Activated T-cell treated with anti-CD3 and anti-CD28 coated beads, Interleukin-2, amount 50 U/mL, for 4 hours (primary cell): Measurements from ENCODE around the gene CABLES1. TPM values are rescaled to one million over a fixed set of nuclear protein-coding genes. Genes with fewer than 3 reads are reported as not detected.

Source experiments
- ATAC-seq, 2 donors: fragments of 200-7000 bp; cut with Tn5 transposase; one replicate each; pipeline ENCODE4 v1.10.0; 2021
- DNase-seq: peaks from one replicate; pipeline ENCODE4 v3.0.0-alpha.2; 2020
- H3K27me3 Mint-ChIP-seq: one replicate; pipeline ENCODE4 v1.8.0; 2021; ENCODE audit warnings: low read depth, mixed read lengths
- H3K36me3 Mint-ChIP-seq: one replicate; pipeline ENCODE4 v1.8.0; 2022; ENCODE audit warnings: mixed read lengths; ENCODE audit not compliant: insufficient read depth
- H3K4me1 Mint-ChIP-seq: one replicate; pipeline ENCODE4 v1.8.0; 2021; ENCODE audit warnings: low read depth, mixed read lengths
- H3K4me3 Mint-ChIP-seq: one replicate; pipeline ENCODE4 v1.8.0; 2021; ENCODE audit warnings: mild to moderate bottlenecking, moderate library complexity, mixed read lengths
- H3K9me3 Mint-ChIP-seq: one replicate; pipeline ENCODE4 v1.8.0; 2021; ENCODE audit warnings: mixed read lengths
- total RNA-seq, 3 donors: library from RNA; stranded (reverse); gene quantifications; one replicate each; pipeline ENCODE4 v1.2.1, GENCODE V29; 2021

Gene CABLES1
- total RNA-seq, 3 donors from 2014 or later: 1.1 to 1.5 (median 1.4) TPM

- Mint-ChIP-seq H3K4me3 (no peak overlapping the region), H3K36me3 (no peaks in the 10 kb centered on the region), H3K4me1 (no peaks in the 10 kb centered on the region), H3K27me3 (peaks cover 8% of the 10 kb centered on the region), H3K9me3 (no peaks in the 10 kb centered on the region)
- no peak for ATAC-seq
- DNase-seq: no peak
Measured at GRCh38 chr18:23126376-23127056, 8.8 kb upstream of the CABLES1 start.

DNA sequence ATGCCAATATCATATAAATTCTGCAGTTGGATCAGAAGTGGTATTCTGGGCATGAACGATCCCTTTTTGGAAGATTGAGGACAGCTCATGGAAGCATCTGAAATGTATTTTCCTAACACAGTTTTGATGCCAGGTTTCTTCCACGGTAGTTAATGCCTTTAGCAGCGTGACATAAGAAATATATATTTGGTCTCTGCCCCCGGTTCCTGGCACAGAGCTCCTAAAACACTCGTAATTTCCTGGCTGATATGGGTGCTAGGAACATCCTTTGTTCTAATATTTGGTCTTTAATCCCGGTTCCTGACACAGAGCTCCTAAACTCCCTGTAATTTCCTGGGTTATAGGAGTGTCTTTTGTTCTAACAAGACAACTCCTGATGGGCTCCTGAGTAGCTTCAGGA, 8.2 kb upstream of the CABLES1 start:
- no peak overlapping the region for H3K4me3 Mint-ChIP-seq
- no peak for DNase-seq
- no peaks in the 10 kb centered on the region for H3K36me3 Mint-ChIP-seq
- H3K9me3 Mint-ChIP-seq: no peaks in the 10 kb centered on the region
- no peak for ATAC-seq
- peaks cover 12% of the 10 kb centered on the region for H3K27me3 Mint-ChIP-seq
- no peaks in the 10 kb centered on the region for H3K4me1 Mint-ChIP-seq

- ATAC-seq: no peak
- Mint-ChIP-seq H3K9me3 (no peaks in the 10 kb centered on the region), H3K4me1 (peaks cover 5% of the 10 kb centered on the region), H3K4me3 (no peak overlapping the region), H3K36me3 (no peaks in the 10 kb centered on the region), H3K27me3 (peaks cover 26% of the 10 kb centered on the region)
- no peak for DNase-seq
Measured at GRCh38 chr18:23129355-23130002, 5.8 kb upstream of the CABLES1 start.

GRCh38 chr18:23131693-23132319, 3.5 kb upstream of the CABLES1 start:
- H3K4me1 Mint-ChIP-seq: peaks cover 13% of the 10 kb centered on the region
- H3K27me3 Mint-ChIP-seq: peaks cover 36% of the 10 kb centered on the region
- ATAC-seq (peak in 1 of 2 donors; percentile 47), DNase-seq (peak; percentile 54)
- H3K9me3 Mint-ChIP-seq: no peaks in the 10 kb centered on the region
- no peaks in the 10 kb centered on the region for H3K36me3 Mint-ChIP-seq
- H3K4me3 Mint-ChIP-seq: no peak overlapping the region

DNA sequence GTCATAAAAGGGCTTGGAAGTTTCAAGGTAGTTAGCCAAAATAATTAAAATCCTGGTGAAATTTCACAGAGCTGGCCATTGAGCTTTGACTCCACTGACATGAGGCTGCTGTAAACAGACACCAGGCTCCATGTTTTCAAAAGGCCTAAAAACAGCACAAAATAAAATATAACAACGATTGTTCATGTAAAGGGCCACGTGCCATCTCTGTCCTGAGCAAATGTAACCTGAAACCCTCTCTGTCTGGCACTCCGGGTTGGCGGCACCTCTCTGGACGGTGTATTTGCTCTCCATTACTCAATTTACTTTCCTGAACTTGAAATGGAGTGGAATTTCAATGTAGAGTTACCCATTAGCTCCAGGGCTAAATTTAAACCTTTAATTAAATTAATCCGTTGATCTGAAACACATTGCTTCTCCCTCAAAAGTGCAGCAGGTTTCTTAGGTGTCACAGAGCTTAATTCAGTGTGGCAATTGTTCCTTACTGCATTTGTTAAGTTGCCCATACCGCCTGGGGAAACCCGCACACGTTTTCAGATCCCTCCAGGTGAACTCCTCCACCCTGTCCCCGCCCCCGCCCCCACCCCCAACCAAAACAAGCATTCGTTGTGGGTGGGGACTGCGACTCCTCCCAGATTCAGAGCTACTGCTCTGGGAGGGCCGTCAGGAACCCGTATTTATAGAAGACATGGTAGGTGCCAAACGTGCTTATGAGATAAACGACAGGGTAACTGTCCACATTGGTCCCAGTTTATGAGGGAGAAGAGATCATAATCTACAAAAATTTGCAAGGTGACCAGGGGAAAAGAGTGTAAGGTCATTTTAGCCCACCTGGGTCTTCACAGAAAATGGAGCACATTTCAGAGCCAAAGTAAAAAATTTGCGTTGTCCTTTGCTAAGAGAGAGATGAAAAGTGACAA, 1.2 kb upstream of the CABLES1 start:
- no peaks in the 10 kb centered on the region for H3K9me3 Mint-ChIP-seq
- DNase-seq (peak; percentile 32), ATAC-seq (no peak)
- peaks cover 17% of the 10 kb centered on the region for H3K4me1 Mint-ChIP-seq
- peak overlapping the region; percentile 74 for H3K4me3 Mint-ChIP-seq
- H3K36me3 Mint-ChIP-seq: no peaks in the 10 kb centered on the region
- peaks cover 53% of the 10 kb centered on the region for H3K27me3 Mint-ChIP-seq

DNA sequence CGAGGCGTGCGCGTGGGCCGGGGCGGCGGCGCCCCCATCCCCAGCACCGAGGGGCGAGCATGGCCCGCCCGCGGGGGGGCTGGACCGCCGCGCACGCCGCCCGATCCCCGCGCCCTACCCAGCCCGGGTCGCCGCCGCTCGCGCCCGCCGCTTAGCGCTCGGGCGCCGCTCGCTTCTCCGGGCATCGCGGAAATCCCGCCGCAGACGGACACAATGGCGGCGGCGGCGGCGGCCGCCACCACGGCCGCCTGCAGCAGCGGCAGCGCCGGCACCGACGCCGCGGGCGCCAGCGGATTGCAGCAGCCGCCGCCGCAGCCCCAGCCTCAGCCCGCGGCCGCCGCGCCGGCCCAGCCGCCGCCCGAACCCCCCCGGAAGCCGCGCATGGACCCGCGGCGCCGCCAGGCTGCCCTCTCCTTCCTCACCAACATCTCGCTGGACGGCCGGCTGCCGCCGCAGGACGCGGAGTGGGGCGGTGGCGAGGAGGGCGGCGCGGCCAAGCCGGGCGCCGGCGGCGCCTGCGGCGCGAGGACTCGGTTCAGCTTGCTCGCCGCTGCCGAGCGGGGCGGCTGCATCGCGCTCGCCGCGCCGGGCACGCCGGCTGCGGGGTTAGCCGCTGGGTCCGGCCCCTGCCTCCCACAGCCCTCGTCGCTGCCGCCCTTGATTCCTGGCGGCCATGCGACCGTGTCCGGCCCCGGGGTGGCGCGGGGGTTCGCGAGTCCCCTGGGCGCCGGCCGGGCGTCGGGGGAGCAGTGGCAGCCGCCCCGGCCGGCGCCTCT, 453 bp downstream of the CABLES1 start:
- H3K4me1 Mint-ChIP-seq: peaks cover 17% of the 10 kb centered on the region
- ATAC-seq (peak; percentile 53 to 59), DNase-seq (no peak)
- H3K36me3 Mint-ChIP-seq: no peaks in the 10 kb centered on the region
- no peak overlapping the region for H3K4me3 Mint-ChIP-seq
- no peaks in the 10 kb centered on the region for H3K9me3 Mint-ChIP-seq
- H3K27me3 Mint-ChIP-seq: peaks cover 55% of the 10 kb centered on the region

DNA sequence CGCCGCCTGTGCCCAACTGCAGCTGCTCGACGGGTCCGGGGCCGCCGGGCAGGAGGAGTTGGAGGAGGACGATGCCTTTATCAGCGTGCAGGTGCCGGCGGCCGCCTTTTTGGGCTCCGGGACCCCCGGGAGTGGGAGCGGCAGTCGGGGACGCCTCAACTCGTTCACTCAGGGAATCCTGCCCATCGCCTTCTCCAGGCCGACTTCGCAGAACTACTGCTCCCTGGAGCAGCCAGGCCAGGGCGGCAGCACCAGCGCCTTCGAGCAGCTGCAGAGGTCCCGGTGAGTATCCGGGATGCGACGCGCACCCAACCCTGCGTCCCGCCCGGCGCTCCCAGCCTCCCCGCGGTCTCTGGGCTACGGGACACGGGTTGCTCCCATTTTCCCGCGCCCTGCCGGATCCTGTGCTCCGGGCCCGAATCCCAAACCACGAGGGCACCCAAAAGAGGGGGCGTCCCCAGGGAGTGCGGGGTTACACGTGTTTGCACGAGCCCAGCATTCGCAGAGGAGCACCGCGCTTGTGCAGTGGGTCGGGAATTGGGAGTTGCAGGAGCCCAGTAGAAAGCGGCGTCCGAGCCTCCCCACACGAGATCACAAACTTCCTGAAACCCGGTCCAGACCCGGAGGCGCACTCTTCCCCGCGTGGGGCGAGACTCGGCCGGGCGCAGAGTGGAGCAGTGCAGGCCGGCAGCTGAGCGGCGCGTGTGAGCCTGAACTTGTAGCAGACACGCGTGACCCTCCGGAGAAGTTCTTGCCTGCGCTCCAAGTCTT, 1.2 kb downstream of the CABLES1 start:
- no peaks in the 10 kb centered on the region for H3K36me3 Mint-ChIP-seq
- peak; percentile 33 to 35 for ATAC-seq
- H3K4me1 Mint-ChIP-seq: peaks cover 17% of the 10 kb centered on the region
- H3K4me3 Mint-ChIP-seq: peak overlapping the region; percentile 59
- DNase-seq: no peak
- no peaks in the 10 kb centered on the region for H3K9me3 Mint-ChIP-seq
- peaks cover 55% of the 10 kb centered on the region for H3K27me3 Mint-ChIP-seq

DNA sequence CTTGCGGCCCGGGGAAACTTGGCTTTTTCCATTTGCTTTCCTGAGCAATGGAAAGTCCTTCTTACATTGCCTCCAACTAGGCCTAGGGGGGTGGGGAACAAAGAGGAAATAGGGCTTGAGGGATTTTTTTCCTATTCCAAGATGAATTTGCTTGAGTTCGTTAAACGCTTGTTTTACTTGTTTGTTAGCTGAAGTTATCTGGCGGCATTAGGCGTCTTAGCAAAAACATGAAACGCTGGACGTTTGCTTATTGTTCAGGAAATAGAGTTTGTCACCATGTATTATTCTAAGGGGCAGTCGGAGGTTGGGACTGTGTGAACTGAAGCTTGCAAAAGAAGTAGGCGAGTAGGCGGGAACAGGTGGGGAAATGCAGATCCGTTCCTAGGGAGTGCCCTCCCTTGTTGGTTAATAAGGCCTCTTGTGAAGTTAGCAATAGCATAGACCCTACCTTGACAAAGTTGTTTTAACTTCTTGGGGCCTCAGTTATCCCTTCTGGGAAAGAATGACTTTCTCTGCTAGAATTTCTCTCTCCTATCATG, 1.9 kb downstream of the CABLES1 start:
- no peaks in the 10 kb centered on the region for H3K36me3 Mint-ChIP-seq
- DNase-seq (no peak), ATAC-seq (no peak)
- peaks cover 50% of the 10 kb centered on the region for H3K27me3 Mint-ChIP-seq
- H3K4me3 Mint-ChIP-seq: peak overlapping the region; percentile 59
- peaks cover 17% of the 10 kb centered on the region for H3K4me1 Mint-ChIP-seq
- H3K9me3 Mint-ChIP-seq: no peaks in the 10 kb centered on the region

GRCh38 chr18:23137788-23138216, 2.5 kb downstream of the CABLES1 start:
- H3K4me3 Mint-ChIP-seq: peak overlapping the region; percentile 59
- peaks cover 17% of the 10 kb centered on the region for H3K4me1 Mint-ChIP-seq
- H3K9me3 Mint-ChIP-seq: no peaks in the 10 kb centered on the region
- ATAC-seq: no peak
- H3K27me3 Mint-ChIP-seq: peaks cover 45% of the 10 kb centered on the region
- H3K36me3 Mint-ChIP-seq: no peaks in the 10 kb centered on the region
- no peak for DNase-seq

DNA sequence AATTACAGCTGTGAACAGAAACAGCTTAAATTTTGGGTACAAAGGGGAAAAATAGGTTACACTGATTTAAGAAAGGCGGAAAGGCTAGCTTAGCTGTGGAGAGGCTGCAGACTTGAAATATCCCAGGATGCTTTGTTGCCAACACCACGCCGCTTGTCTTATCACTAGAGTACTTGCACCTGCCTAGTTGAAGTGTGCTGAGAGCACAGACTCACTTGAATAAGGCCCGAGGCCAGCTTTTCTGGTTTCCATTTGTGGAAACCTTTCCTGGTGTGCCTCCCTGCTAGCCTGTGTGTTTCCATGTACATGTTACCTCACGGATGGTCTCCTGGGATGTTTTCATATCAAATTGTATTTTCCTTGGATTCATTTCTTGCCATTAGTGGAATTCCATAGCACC, 3.2 kb downstream of the CABLES1 start:
- Mint-ChIP-seq H3K4me3 (no peak overlapping the region), H3K27me3 (peaks cover 44% of the 10 kb centered on the region), H3K4me1 (peaks cover 17% of the 10 kb centered on the region), H3K36me3 (no peaks in the 10 kb centered on the region), H3K9me3 (no peaks in the 10 kb centered on the region)
- no peak for ATAC-seq
- DNase-seq: no peak

DNA sequence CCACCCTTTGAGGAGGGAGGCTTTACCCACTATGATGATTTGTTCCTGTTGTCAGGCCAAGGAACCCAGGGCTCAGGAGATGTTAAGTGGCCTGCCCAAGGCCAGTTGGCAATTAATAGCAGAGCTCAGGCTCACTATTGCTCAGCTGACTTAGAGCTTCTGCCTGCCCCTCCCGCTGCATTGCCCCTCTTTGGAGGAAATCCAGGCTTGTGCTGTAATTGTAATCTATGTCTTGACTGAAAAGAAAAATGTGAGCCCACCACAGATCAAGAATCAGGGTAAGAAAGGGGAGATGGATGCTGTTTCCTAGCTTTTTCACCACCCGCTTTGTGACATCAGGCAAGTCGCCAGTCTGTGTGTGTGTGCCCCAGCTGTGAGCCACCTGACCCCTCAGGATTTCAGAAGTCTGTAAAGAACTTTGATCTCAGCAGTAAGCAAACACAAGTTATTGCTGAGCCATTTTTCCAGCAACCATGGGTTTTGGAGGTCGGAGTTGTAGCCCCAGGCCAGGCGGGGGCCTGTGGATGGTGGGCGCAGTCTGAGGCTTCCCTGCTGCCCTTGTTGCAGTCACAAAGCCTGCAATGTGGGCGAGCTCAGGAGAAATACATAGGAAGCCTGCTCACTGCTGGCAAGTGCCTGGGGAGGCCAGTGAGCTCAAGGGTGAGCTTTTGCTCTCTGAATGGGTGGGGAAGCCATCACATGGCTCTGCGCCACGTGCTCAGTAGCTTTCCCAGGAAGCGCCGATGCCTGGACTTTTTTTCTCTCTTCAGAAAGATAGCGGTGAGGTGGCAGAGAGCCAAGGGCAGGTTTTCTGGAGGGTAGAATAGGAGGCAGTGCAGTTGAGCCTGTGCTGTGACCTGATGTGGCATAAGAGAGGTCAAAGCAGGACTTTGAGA, 6.1 kb downstream of the CABLES1 start:
- DNase-seq (no peak), ATAC-seq (no peak)
- H3K36me3 Mint-ChIP-seq: no peaks in the 10 kb centered on the region
- H3K9me3 Mint-ChIP-seq: no peaks in the 10 kb centered on the region
- peaks cover 7% of the 10 kb centered on the region for H3K4me1 Mint-ChIP-seq
- no peak overlapping the region for H3K4me3 Mint-ChIP-seq
- H3K27me3 Mint-ChIP-seq: peaks cover 29% of the 10 kb centered on the region

- peaks cover 19% of the 10 kb centered on the region for H3K27me3 Mint-ChIP-seq
- no peak for ATAC-seq
- H3K9me3 Mint-ChIP-seq: no peaks in the 10 kb centered on the region
Measured at GRCh38 chr18:23142251-23142929, 7.1 kb downstream of the CABLES1 start.

More at GRCh38 chr18:23142251-23142929, 7.1 kb downstream of the CABLES1 start:
- Mint-ChIP-seq H3K36me3 (no peaks in the 10 kb centered on the region), H3K4me3 (no peak overlapping the region), H3K4me1 (no peaks in the 10 kb centered on the region)
- DNase-seq: no peak
